Activated T-helper 2 cell treated with anti-CD3 and anti-CD28 coated beads, Interferon-gamma antibody, Interleukin-2, Interleukin-4, amounts not matched to agents 10 μg/mL and 5 μg/mL and 100 μg/mL, durations not matched to agents 14 hours and 24 hours and 36 hours (primary cell): Measurements from ENCODE around the gene GNG2. TPM values are rescaled to one million over a fixed set of nuclear protein-coding genes. Genes with fewer than 3 reads are reported as not detected.

Source experiments
- DNase-seq: peaks from one replicate; pipeline ENCODE4 v3.0.0; 2021; ENCODE audit warnings: low spot score
- H3K27ac Mint-ChIP-seq: one replicate; pipeline ENCODE4 v1.8.0; 2021; ENCODE audit warnings: mixed read lengths
- H3K27me3 Mint-ChIP-seq: one replicate; pipeline ENCODE4 v1.8.0; 2021; ENCODE audit warnings: low read depth, mixed read lengths
- H3K36me3 Mint-ChIP-seq: one replicate; pipeline ENCODE4 v1.8.0; 2021; ENCODE audit warnings: low read depth, mixed read lengths
- H3K4me1 Mint-ChIP-seq: one replicate; pipeline ENCODE4 v1.8.0; 2021; ENCODE audit warnings: low read depth, mixed read lengths
- H3K4me3 Mint-ChIP-seq: one replicate; pipeline ENCODE4 v1.8.0; 2021; ENCODE audit warnings: low read depth, mild to moderate bottlenecking, moderate library complexity, mixed read lengths
- H3K9me3 Mint-ChIP-seq: one replicate; pipeline ENCODE4 v1.8.0; 2021; ENCODE audit warnings: mixed read lengths
- intact Hi-C: fragments of 100-400 bp; cut with micrococcal nuclease; formaldehyde crosslinking; loops from one replicate; pipeline ENCODE4 v1.15.1; 2023
- total RNA-seq: library from RNA; stranded (reverse); gene quantifications from 2 replicates; pipeline ENCODE4 v1.2.3, GENCODE V29; 2022

Gene GNG2
- total RNA-seq, 1 donor from 2014 or later = 120 TPM

- intact Hi-C loops = loop anchor here (5.0 kb wide), 1 partner anchor 115 kb away; no protein-coding TSS in a partner anchor
- H3K4me1 Mint-ChIP-seq = peaks cover 49% of the 10 kb centered on the region
- H3K9me3 Mint-ChIP-seq = peaks cover under 1% of the 10 kb centered on the region
- H3K36me3 Mint-ChIP-seq = peaks cover 22% of the 10 kb centered on the region
- H3K27ac Mint-ChIP-seq = peak overlapping the region; percentile 84
- H3K27me3 Mint-ChIP-seq = no peaks in the 10 kb centered on the region
- peak overlapping the region; percentile 96 for H3K4me3 Mint-ChIP-seq
- no peak for DNase-seq
These were observed 1.9 kb downstream of the GNG2 start for GRCh38 chr14:51862176-51862796.

GRCh38 chr14:51862860-51863259 is 2.4 kb downstream of the GNG2 start:
- Mint-ChIP-seq H3K9me3 (no peaks in the 10 kb centered on the region), H3K4me3 (peak overlapping the region; percentile 96), H3K27ac (peak overlapping the region; percentile 84), H3K36me3 (peaks cover 22% of the 10 kb centered on the region), H3K27me3 (no peaks in the 10 kb centered on the region), H3K4me1 (peaks cover 43% of the 10 kb centered on the region)
- intact Hi-C loops = loop anchor here (5.0 kb wide), 1 partner anchor 114 kb away; no protein-coding TSS in a partner anchor
- no peak for DNase-seq

- DNase-seq = no peak
- H3K36me3 Mint-ChIP-seq = peaks cover 27% of the 10 kb centered on the region
- no peak overlapping the region for H3K27ac Mint-ChIP-seq
- no peak overlapping the region for H3K4me3 Mint-ChIP-seq
- peaks cover 35% of the 10 kb centered on the region for H3K4me1 Mint-ChIP-seq
- intact Hi-C loops = loop anchor here (1.0 to 5.0 kb wide), 3 partner anchors 19 to 214 kb away; partner anchors contain the start of gene FRMD6
- H3K27me3 Mint-ChIP-seq = no peaks in the 10 kb centered on the region
- no peaks in the 10 kb centered on the region for H3K9me3 Mint-ChIP-seq
These were observed 5.7 kb downstream of the GNG2 start for GRCh38 chr14:51865953-51866747.

GRCh38 chr14:51867741-51868140 is 7.3 kb downstream of the GNG2 start:
- no peaks in the 10 kb centered on the region for H3K27me3 Mint-ChIP-seq
- H3K4me1 Mint-ChIP-seq = peaks cover 42% of the 10 kb centered on the region
- H3K36me3 Mint-ChIP-seq = peaks cover 22% of the 10 kb centered on the region
- no peak for DNase-seq
- H3K27ac Mint-ChIP-seq = no peak overlapping the region
- no peak overlapping the region for H3K4me3 Mint-ChIP-seq
- H3K9me3 Mint-ChIP-seq = no peaks in the 10 kb centered on the region
- intact Hi-C loops = loop anchor here (5.0 kb wide), 2 partner anchors 85 to 215 kb away; partner anchors contain the start of gene FRMD6

GRCh38 chr14:51868405-51868804 is 8.0 kb downstream of the GNG2 start:
- Mint-ChIP-seq H3K4me1 (peaks cover 43% of the 10 kb centered on the region), H3K27me3 (no peaks in the 10 kb centered on the region), H3K4me3 (no peak overlapping the region), H3K36me3 (peaks cover 24% of the 10 kb centered on the region), H3K27ac (no peak overlapping the region), H3K9me3 (no peaks in the 10 kb centered on the region)
- DNase-seq = no peak
- intact Hi-C loops = loop anchor here (5.0 kb wide), 2 partner anchors 86 to 216 kb away; partner anchors contain the start of gene FRMD6

GRCh38 chr14:51869411-51870100 is 9.1 kb downstream of the GNG2 start:
- Mint-ChIP-seq H3K9me3 (no peaks in the 10 kb centered on the region), H3K27ac (peak overlapping the region; percentile 72), H3K4me1 (peaks cover 41% of the 10 kb centered on the region), H3K27me3 (no peaks in the 10 kb centered on the region), H3K36me3 (peaks cover 30% of the 10 kb centered on the region), H3K4me3 (peak overlapping the region; percentile 43)
- DNase-seq = no peak
- intact Hi-C loops = loop anchor here (5.0 kb wide), 3 partner anchors 87 to 483 kb away; partner anchors contain the start of gene FRMD6

- Mint-ChIP-seq H3K4me3 (no peak overlapping the region), H3K27me3 (no peaks in the 10 kb centered on the region), H3K9me3 (no peaks in the 10 kb centered on the region), H3K4me1 (peaks cover 38% of the 10 kb centered on the region), H3K27ac (peak overlapping the region; percentile 54), H3K36me3 (peaks cover 31% of the 10 kb centered on the region)
- no peak for DNase-seq
- intact Hi-C loops = loop anchor here (5.0 kb wide), 1 partner anchor 482 kb away; no protein-coding TSS in a partner anchor
These were observed 10.2 kb downstream of the GNG2 start for GRCh38 chr14:51870606-51871005.

GRCh38 chr14:51871846-51872245 is 11.4 kb downstream of the GNG2 start:
- Mint-ChIP-seq H3K36me3 (peaks cover 39% of the 10 kb centered on the region), H3K9me3 (no peaks in the 10 kb centered on the region), H3K4me3 (no peak overlapping the region), H3K27ac (peak overlapping the region; percentile 67), H3K27me3 (no peaks in the 10 kb centered on the region), H3K4me1 (peaks cover 43% of the 10 kb centered on the region)
- DNase-seq = no peak
- intact Hi-C loops = loop anchor here (2.0 to 5.0 kb wide), 2 partner anchors 43 to 480 kb away; no protein-coding TSS in a partner anchor

- Mint-ChIP-seq H3K4me3 (no peak overlapping the region), H3K9me3 (no peaks in the 10 kb centered on the region), H3K36me3 (peaks cover 42% of the 10 kb centered on the region), H3K4me1 (peaks cover 47% of the 10 kb centered on the region), H3K27ac (peak overlapping the region; percentile 67), H3K27me3 (no peaks in the 10 kb centered on the region)
- DNase-seq = no peak
- intact Hi-C loops = loop anchor here (2.0 to 5.0 kb wide), 2 partner anchors 44 to 480 kb away; no protein-coding TSS in a partner anchor
These were observed 12.0 kb downstream of the GNG2 start for GRCh38 chr14:51872396-51872795.

- Mint-ChIP-seq H3K27me3 (no peaks in the 10 kb centered on the region), H3K36me3 (peaks cover 52% of the 10 kb centered on the region), H3K9me3 (no peaks in the 10 kb centered on the region), H3K4me1 (peaks cover 54% of the 10 kb centered on the region), H3K27ac (peak overlapping the region; percentile 85), H3K4me3 (peak overlapping the region; percentile 22)
- intact Hi-C loops = loop anchor here (1.0 to 5.0 kb wide), 4 partner anchors 26 to 479 kb away; no protein-coding TSS in a partner anchor
- DNase-seq = no peak
These were observed 12.9 kb downstream of the GNG2 start for GRCh38 chr14:51873221-51873893.

GRCh38 chr14:51877810-51878209 is 17.4 kb downstream of the GNG2 start:
- Mint-ChIP-seq H3K4me1 (peaks cover 52% of the 10 kb centered on the region), H3K4me3 (no peak overlapping the region), H3K9me3 (no peaks in the 10 kb centered on the region), H3K36me3 (peaks cover 72% of the 10 kb centered on the region), H3K27ac (no peak overlapping the region), H3K27me3 (no peaks in the 10 kb centered on the region)
- intact Hi-C loops = no loop called here
- no peak for DNase-seq

- Mint-ChIP-seq H3K4me3 (no peak overlapping the region), H3K27me3 (no peaks in the 10 kb centered on the region), H3K27ac (no peak overlapping the region), H3K4me1 (peaks cover 48% of the 10 kb centered on the region), H3K36me3 (peaks cover 61% of the 10 kb centered on the region), H3K9me3 (no peaks in the 10 kb centered on the region)
- intact Hi-C loops = no loop called here
- DNase-seq = no peak
These were observed 18.8 kb downstream of the GNG2 start for GRCh38 chr14:51879170-51879569.
